Lower leg skin (tissue), 3 donors: ENCODE measurements around the gene PBOV1.

Experiments
- CTCF ChIP-seq, 3 donors: fragments of 450-650 bp; IDR thresholded peaks; one replicate each; pipeline ENCODE4 v1.5.1; 2016; ENCODE audit warnings: antibody characterized with exemption in 3 of 3, mild to moderate bottlenecking in 3 of 3, moderate library complexity in 2 of 3
- POLR2A ChIP-seq, 2 donors: fragments of 450-650 bp; IDR thresholded peaks; one replicate each; pipeline ENCODE4 v1.6.1; 2016 to 2017; ENCODE audit warnings: antibody characterized with exemption in 2 of 2, mild to moderate bottlenecking in 1 of 2, moderate library complexity in 1 of 2

GRCh38 chr6:138248011-138248410 lies 29.7 kb upstream of the PBOV1 start:
- TF ChIP-seq CTCF (IDR thresholded peaks at IDR 0.05) (no peak), POLR2A (IDR thresholded peaks at IDR 0.05) (no peak)
